ENCODE data around the gene CTSH.
A peak's percentile ranks its signal among the peaks of the same experiment; 100 is the strongest.

CTSH gene

GRCh38 chr15:78950902-78951840 is 6.3 kb upstream of the CTSH start:
- TF ChIP-seq CTCF (IDR thresholded peaks at IDR 0.05; ENCODE audit: low read depth, low read length, missing control alignments) = peak; percentile 27
- DNase-seq (ENCODE audit: extremely low read depth, low read depth) = no peak

GRCh38 chr15:78950343-78950742 is 5.5 kb upstream of the CTSH start:
- no peak for DNase-seq (ENCODE audit: extremely low read depth, low read depth)
- TF ChIP-seq CTCF (IDR thresholded peaks at IDR 0.05; ENCODE audit: low read depth, low read length, missing control alignments) = no peak
- no peak overlapping the region for H3K4me3 ChIP-seq (replicated peaks; ENCODE audit: low read depth, low read length)

More at GRCh38 chr15:78950902-78951840, 6.3 kb upstream of the CTSH start:
- H3K4me3 ChIP-seq (replicated peaks; ENCODE audit: low read depth, low read length) = no peak overlapping the region

- TF ChIP-seq CTCF (IDR thresholded peaks at IDR 0.05; ENCODE audit: low read depth, low read length, missing control alignments) = no peak
- no peak for DNase-seq (ENCODE audit: extremely low read depth, low read depth)
- no peak overlapping the region for H3K4me3 ChIP-seq (replicated peaks; ENCODE audit: low read depth, low read length)
These were observed 4.6 kb upstream of the CTSH start for GRCh38 chr15:78949461-78949860.

- TF ChIP-seq CTCF (IDR thresholded peaks at IDR 0.05; ENCODE audit: low read depth, low read length, missing control alignments) = no peak
- DNase-seq (ENCODE audit: extremely low read depth, low read depth) = no peak
- H3K4me3 ChIP-seq (replicated peaks; ENCODE audit: low read depth, low read length) = no peak overlapping the region
These were observed 2.7 kb upstream of the CTSH start for GRCh38 chr15:78947506-78947905.

GRCh38 chr15:78946493-78946892 is 1.6 kb upstream of the CTSH start:
- no peak for DNase-seq (ENCODE audit: extremely low read depth, low read depth)
- TF ChIP-seq CTCF (IDR thresholded peaks at IDR 0.05; ENCODE audit: low read depth, low read length, missing control alignments) = no peak

GRCh38 chr15:78944202-78944625 is 632 bp downstream of the CTSH start:
- DNase-seq (ENCODE audit: extremely low read depth, low read depth) = no peak
- TF ChIP-seq CTCF (IDR thresholded peaks at IDR 0.05; ENCODE audit: low read depth, low read length, missing control alignments) = no peak
- peak overlapping the region; percentile 40 for H3K4me3 ChIP-seq (replicated peaks; ENCODE audit: low read depth, low read length)

More at GRCh38 chr15:78946493-78946892, 1.6 kb upstream of the CTSH start:
- H3K4me3 ChIP-seq (replicated peaks; ENCODE audit: low read depth, low read length) = no peak overlapping the region

Measured in HFF-Myc (cell line).